NCI-H1436 (cell line): ENCODE measurements around the gene HSPA9.
"Not testable (repeated sequence)": the region's sequence is repeated elsewhere in the genome, so short reads cannot be mapped to it uniquely, and the experiment has no call there.

Experiments used
- DNase-seq: peaks from one replicate; lab custom pipeline; 2025; lab: John Stamatoyannopoulos, UW

The HSPA9 gene

GRCh38 chr5:138529812-138530211 is 45.4 kb downstream of the HSPA9 start:
- no peak for DNase-seq

- DNase-seq, result no peak
These were observed 46.3 kb downstream of the HSPA9 start for GRCh38 chr5:138528744-138529469.

- DNase-seq, result no peak
These were observed 47.0 kb downstream of the HSPA9 start for GRCh38 chr5:138528208-138528607.

GRCh38 chr5:138527170-138527569 is 48.0 kb downstream of the HSPA9 start:
- DNase-seq, result no peak

- DNase-seq, result no peak
These were observed 51.8 kb downstream of the HSPA9 start for GRCh38 chr5:138523406-138523805.

GRCh38 chr5:138520971-138521370 is 54.2 kb downstream of the HSPA9 start:
- DNase-seq, result no peak

GRCh38 chr5:138517437-138517836 is 57.8 kb downstream of the HSPA9 start:
- DNase-seq, result no peak

- no peak for DNase-seq
These were observed 59.5 kb downstream of the HSPA9 start for GRCh38 chr5:138515556-138516245.

- no peak for DNase-seq
These were observed 61.2 kb downstream of the HSPA9 start for GRCh38 chr5:138514021-138514420.

- no peak for DNase-seq
These were observed 66.2 kb downstream of the HSPA9 start for GRCh38 chr5:138508958-138509357.

GRCh38 chr5:138507485-138507884 is 67.7 kb downstream of the HSPA9 start:
- DNase-seq, result not testable (repeated sequence)

GRCh38 chr5:138506370-138507306 is 68.6 kb downstream of the HSPA9 start:
- no peak for DNase-seq

- no peak for DNase-seq
These were observed 70.4 kb downstream of the HSPA9 start for GRCh38 chr5:138504799-138505198.
